HG02981 (cell line): ENCODE measurements around the gene SPHKAP.
A peak's percentile ranks its signal among the peaks of the same experiment; 100 is the strongest.
"Not testable (repeated sequence)": the region's sequence is repeated elsewhere in the genome, so short reads cannot be mapped to it uniquely, and the experiment has no call there.

Source experiments
- ATAC-seq: cut with Tn5 transposase; IDR thresholded peaks from one replicate; pipeline ENCODE4 v1.9.1; 2021; ENCODE audit warnings: mild to moderate bottlenecking, moderate library complexity; ENCODE audit not compliant: unreplicated experiment

The SPHKAP gene, protein sequence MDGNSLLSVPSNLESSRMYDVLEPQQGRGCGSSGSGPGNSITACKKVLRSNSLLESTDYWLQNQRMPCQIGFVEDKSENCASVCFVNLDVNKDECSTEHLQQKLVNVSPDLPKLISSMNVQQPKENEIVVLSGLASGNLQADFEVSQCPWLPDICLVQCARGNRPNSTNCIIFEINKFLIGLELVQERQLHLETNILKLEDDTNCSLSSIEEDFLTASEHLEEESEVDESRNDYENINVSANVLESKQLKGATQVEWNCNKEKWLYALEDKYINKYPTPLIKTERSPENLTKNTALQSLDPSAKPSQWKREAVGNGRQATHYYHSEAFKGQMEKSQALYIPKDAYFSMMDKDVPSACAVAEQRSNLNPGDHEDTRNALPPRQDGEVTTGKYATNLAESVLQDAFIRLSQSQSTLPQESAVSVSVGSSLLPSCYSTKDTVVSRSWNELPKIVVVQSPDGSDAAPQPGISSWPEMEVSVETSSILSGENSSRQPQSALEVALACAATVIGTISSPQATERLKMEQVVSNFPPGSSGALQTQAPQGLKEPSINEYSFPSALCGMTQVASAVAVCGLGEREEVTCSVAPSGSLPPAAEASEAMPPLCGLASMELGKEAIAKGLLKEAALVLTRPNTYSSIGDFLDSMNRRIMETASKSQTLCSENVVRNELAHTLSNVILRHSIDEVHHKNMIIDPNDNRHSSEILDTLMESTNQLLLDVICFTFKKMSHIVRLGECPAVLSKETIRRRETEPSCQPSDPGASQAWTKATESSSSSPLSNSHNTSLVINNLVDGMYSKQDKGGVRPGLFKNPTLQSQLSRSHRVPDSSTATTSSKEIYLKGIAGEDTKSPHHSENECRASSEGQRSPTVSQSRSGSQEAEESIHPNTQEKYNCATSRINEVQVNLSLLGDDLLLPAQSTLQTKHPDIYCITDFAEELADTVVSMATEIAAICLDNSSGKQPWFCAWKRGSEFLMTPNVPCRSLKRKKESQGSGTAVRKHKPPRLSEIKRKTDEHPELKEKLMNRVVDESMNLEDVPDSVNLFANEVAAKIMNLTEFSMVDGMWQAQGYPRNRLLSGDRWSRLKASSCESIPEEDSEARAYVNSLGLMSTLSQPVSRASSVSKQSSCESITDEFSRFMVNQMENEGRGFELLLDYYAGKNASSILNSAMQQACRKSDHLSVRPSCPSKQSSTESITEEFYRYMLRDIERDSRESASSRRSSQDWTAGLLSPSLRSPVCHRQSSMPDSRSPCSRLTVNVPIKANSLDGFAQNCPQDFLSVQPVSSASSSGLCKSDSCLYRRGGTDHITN (N-terminal part only)

DNA sequence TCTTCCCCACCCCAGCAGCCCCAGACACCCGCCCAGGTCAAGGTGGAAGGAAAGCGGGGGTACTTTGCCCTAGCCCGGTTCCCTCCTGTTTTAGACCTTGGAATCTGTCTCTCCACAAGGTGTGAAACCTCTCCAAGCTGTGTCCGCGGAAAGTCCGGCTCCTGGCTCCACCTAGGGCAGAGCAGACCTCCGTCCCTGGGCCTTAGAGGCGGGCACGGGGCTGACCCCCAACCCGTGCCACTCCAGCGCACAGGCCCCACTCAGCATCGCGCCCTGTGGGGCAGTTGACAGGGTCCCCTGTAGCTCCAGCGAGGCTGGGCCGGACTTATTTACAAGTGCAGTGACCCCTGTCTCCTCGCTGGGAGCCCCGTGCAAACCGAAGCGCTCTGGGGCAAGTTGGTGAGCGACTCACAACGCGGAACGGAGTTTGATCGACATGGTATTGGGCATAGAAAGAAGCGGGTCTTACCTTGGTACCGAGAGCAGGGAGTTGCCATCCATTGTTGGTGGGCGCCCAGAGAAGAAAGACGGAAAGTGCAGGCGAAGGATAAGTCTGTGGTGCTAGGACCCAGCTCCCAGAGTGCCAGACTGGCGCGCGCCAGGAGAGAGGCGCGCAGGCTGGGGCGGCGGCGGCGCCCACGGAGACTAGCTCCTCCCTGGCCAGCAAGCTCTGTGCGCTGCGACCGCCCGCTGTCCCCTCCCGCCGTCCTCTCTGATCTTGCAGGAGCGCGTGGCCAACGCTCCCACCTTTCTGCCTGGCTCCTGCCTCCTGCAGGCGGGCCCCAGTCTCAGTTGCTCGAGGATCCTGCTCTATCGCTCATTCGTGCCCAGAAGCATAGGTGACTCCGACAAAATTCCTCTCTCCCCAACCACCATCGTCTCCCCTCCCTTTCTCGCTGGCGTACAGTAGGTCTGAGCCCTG, at the start of gene SPHKAP:
TSS of gene SPHKAP (minus strand) at position 590 of the 922 bp plus-strand sequence. CDS start at position 501, 89 bp downstream.
- no peak for ATAC-seq

DNA sequence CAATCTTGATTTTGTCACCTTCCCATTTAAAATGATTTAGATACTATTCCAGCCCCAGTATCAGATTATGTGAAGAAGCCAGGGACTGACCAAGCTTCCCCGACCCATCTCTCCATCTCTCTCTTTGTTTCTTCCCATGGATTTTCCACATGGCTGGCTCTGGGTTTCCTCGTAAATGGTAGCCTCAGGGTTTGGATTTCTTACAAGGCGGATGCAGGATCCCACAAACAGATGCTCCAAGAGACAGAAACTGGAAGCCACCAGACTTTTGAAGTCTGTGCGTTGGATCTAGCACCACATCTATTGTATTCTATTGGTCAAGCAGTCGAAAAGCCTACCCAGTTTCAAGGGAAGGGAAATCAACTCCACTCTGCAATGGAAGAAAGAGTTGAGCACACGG, 46.0 kb upstream of the SPHKAP start:
- ATAC-seq = no peak

DNA sequence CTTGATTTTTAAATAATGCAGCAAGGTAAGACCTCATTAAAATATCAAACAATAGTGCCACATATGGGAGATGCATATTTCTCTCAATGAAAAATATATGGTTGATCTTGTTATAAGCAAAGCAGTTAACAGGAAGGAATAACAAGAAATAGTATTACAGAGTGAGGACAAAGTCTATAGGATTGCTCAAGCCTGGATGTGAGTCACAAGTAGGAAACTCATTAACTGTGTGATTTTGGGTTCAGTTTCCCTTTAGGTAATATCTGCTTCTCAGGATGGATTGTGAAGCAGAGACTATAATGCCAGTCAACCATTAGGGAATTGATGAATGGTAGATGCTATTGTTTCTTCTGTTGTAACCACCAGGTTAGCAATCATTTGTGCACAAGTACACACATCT, 42.9 kb upstream of the SPHKAP start:
- ATAC-seq = no peak

DNA sequence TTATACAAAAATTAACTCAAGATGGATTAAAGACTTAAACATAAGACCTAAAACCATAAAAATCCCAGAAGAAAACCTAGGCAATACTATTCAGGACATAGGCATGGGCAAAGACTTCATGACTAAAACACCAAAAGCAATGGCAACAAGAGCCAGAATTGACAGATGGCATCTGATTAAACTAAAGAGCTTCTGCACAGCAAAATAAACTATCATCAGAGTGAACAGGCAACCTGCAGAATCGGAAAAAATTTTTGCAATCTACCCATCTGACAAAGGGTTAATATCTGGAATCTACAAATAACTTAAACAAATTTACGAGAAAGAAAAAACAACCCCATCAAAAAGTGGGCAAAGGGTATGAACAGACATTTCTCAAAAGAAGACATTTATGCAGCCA, 37.1 kb upstream of the SPHKAP start:
- ATAC-seq = not testable (repeated sequence)

DNA sequence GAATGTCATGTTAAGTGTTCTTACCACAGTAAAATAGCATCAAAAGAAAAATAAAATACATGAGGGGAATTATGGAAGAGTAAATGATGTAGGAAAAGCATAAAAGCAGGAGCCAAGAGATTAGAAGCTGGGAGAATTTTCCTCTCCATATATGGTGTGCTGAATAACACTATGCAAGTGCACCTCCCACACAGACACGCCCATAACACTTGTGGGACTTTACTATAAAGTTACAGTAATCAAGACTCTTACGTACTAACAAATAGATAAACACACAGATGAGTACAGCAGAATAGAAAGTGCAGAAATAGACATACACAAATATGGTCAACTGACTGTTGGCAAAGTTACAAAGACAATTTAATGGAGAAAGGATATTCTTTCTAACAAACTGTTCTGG, 16.0 kb upstream of the SPHKAP start:
- no peak for ATAC-seq

DNA sequence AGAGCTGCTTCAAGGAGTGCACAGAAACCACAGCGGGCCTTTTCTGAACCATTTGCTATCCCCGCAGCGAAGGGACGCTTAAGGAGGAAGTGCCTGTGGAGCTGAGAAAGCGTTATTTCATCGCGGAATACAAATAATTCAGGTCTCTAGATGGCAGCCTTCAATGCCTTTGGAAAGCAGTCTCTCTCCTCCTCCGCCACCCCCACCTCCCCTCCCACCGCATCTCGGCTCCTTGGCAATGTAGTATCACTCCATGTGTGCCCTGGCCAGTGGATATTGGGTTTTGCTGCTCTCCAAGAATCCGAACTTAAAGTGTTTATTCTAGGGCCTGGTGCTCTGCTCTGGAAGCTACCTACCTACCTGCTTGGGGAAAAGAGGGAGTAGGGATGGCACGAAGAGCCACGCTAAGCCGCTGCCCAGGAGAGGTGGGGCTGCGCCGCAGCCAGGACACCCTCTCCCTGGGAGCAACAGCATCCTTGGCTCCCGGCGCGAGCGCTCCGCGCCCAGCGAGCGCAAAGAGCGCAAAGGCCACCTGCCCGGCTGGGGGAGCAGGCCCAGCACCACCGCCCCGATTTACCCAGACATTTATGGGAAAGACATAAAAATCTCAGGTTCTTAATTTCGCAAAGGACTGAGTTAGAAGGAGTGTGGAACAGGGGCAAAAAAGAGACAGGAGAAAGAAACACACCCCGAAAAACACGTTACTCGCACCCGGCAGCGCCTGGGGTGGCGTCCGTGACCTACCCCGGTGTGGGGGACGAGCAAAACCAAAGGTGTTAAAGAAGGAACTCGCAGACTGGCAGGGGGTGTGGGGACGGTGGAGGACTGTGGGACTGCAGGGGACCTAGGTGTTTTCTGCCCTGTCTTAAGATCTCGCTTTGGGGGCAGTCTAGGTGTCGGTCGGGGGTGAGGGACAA, 1.0 kb downstream of the SPHKAP start:
- no peak for ATAC-seq

DNA sequence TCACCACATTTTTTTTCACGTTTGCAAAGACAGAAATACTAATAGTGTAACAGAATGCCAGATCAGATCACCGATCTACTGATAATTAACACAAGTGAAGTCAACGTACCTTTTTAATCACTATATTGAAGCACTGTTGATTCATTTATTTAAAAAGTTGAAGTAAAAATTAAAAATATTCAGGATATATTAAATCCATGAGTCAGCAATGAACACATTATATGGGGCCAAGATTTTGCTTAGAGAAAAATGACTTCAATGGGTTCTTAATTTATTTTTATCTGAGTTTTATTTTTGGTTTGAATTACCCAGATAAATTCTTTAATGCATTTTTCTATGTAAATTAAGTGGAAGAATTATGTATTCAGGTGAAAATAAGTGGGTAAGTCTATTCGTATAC, 14.2 kb downstream of the SPHKAP start:
- no peak for ATAC-seq

DNA sequence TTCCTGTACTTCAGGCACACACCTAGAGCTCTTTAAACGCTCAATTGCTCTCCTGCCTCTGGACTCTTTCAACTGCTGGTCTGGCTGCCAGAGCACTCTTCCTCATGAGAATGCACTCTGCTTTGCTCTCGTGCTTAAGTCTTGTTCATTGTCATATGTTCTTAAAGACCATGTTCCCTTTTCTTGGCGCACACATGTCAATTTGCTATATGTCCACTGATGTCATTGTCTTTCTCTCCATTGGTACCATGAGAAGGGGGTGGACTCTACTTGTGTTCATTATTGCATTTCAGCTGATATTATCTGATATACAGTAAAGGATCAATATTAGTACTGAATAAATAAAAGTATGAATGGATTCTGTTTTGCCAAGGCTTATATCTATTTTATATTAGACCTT, 16.8 kb downstream of the SPHKAP start:
- ATAC-seq = no peak

DNA sequence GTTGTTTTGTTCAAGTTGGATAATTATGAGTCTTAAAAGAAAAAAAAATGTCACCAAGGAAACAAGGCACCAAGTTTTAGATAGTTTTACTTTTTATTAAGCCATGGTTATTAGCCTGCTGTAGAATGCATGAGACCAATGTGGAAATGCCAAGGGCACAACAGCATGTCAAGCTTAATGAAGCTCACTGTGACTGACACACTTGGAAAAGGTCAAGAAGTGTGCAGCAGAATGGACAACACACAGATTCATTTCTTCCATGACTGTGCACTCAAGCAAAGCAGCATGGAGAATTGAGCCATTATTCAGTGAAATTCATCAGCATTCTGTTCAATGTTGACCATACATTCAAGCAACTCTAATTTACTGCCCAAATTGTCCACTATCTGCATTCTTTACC, 23.6 kb downstream of the SPHKAP start:
- no peak for ATAC-seq

DNA sequence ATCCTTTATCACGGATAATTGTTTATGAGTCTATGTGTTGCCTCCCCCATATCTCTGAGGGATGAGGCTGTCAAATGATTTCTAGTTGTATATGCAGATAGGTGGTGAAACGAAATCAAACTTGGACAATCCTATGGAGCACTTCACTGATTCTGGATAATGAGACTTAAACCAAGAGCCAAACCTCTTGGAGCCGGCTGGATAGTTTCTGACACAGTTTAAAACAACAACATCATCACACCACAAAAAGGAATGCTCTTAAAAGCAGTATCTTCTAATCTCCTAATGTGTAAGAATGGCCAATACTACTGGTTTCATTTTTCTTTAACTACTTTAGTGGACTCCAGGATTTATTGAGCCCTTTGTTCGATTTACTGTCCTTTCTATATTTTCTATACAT, 36.5 kb downstream of the SPHKAP start:
- ATAC-seq = no peak

DNA sequence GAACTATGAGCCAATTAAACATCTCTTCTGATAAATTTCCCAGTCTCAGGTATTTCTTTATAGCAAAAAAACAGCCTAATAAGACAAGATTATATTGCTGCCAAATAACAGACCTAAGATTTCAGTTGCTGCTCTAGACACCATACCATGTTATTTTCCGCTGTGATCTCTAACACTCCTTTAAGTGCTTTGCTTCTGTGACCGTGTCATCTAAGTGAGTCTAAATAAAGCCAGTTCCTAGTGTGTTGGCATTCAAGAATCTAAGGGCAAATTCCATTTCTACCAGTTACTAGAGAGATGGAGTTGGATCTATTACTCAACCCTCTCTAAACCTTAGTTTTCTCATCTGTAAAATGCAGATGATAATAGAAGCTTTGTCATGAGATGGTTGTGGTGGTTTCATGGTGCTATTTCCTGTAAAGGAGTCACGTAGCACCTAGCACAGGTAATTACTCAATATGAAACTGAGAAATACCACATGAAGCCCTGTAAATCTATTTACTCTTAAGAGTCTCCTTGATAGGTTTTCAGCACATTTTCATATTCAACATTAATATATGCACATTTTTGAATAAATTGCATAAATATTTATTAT, 40.5 kb downstream of the SPHKAP start:
- peak; percentile 96 for ATAC-seq

DNA sequence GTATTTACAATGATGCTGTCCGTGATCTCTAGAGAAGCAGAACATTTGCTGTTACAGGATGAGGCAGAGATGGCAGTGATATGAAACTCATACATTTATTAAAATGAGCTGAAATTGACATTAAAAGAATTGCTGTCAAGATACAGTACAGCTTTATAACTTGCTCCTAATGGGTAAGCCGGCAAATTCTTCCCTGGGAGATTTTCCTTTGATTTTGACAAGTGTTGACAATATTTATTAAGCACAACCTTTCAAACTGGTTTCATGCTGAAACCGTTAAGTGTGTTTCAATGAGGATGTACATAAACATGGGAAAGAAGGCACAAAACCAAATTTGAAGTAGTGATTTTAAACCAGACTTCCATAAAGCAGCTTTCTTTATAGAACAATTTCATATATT, 45.5 kb downstream of the SPHKAP start:
- ATAC-seq = no peak

DNA sequence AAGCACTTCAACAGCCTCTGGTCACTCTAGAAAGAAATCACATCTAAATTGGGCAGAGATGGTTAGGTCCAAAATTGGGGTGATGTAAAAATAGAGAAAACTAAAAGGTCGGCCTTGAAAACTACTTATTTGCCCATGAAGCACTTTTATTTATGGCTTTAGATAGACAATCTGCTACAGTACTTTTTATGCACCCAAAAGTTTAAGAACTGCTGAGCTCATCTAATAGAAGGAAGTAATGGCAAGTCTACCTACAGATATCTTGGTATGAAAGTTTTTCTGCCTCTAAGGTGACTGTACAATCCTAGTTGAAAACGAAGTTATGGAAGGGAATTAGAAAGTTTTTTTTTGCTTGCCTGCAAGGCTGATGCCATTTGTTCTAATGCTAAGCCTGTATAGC, 46.2 kb downstream of the SPHKAP start:
- no peak for ATAC-seq

DNA sequence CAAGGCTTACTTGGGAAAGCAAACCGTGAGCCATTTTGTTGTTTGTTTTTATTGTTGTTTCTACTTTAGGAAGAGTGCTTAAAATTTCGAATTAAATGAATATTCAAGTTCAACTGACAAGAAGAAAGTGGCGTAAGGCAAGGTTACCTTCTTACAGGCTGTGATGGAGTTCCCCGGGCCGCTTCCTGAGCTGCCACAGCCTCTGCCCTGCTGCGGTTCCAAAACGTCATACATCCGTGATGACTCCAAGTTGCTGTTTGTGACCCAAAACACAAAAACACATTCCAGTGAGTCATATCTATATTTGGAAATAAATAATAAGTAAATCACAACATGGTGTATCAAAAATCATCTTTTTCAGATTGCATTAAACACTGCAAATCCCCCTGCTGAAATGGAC, 49.7 kb downstream of the SPHKAP start:
- no peak for ATAC-seq

DNA sequence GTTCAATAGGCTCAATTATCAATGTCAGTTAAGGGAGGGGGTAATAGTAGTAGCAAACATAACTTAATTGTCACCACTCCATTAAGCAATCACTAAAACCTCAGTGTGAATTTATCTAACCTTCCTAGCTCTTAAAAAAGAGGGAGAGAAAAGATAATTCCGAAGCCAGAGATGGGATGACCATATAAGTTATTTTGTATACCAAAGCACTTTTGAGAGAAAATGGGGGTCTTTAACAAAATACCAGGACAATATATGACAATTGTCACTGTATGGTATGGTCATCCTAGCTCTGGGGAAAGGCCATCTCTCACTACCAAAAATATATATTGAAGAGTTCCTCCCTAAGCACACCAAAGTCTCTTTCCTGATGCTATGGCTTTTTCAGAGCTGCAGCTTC, 55.1 kb downstream of the SPHKAP start:
- no peak for ATAC-seq

DNA sequence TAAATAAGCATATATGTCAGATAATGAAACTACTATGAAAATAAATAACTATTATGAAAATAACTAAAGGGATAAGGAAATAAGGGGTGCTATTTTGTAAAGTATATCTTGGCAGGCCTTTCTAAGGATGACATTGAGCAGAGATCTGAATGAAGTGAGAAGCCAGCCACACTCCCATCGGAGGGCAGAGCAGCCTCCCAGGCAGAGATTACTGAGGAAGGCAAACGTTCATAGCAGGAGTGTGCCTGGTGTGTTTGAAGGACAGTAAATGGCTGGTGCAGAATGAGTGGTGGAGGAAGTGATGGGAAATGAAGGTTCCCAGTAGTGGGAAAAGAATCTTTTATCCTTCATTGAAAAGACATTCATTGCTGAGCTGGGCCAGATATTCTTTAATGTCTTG, 62.5 kb downstream of the SPHKAP start:
- no peak for ATAC-seq

DNA sequence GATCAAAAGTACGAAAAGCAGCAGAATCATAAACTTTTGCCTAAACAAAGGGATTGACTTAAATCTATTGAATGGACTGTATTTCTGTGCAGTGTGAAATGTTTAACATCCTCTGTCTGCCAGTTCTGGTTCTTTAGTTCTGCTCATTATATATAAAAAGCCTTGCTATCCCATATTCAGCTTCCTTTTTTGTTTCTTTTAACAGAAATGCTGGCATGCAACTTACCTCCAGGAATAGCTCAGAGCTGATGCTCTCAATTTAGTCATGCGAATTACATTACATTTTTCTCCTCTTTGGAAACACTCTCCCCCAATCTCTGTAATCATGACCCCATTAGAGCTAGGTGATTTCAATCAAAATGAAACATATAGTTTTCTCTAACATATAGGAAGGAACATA, 73.6 kb downstream of the SPHKAP start:
- ATAC-seq = no peak

DNA sequence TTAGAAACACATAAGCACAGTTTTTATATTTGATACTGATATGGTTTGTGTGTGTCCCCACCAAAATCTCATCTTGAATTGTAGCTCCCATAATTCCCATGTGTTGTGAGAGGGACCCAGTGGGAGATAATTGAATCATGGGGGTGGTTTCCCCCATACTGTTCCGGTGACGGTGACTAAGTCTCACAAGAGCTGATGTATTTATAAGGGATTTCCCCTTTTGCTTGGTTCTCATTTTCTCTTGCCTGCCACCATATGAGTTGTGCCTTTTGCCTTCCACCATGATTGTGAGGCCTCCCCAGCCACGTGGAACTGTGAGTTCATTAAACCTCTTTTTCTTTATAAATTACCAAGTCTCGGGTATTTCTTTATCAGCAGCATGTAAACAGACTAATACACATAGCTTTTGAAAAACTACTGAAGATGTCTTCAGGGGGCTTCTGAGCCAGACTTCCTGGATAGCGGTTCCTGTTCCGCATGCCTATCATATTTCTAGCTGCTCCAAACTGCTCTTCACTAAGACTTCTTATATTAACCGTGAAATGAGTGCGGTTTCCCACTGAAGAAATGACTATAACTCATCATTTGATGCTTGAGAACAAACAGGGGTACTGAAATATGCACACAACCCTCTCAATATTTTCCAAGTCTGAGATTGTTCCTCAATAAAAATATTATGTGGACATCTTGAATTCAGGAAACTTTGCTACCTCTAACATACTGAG, 75.8 kb downstream of the SPHKAP start:
- ATAC-seq = no peak
